Measurements from ENCODE around the gene NKX1-1. TPM values are rescaled to one million over a fixed set of nuclear protein-coding genes. Genes with fewer than 3 reads are reported as not detected.
"Not testable (repeated sequence)": the region's sequence is repeated elsewhere in the genome, so short reads cannot be mapped to it uniquely, and the experiment has no call there.

Gene NKX1-1
- total RNA-seq = not detected

- ATAC-seq = no peak
- H3K27me3 Mint-ChIP-seq (ENCODE audit: low read depth) = peaks cover 57% of the 10 kb centered on the region
- DNase-seq = no peak
- H3K4me1 Mint-ChIP-seq (ENCODE audit: low read depth) = peaks cover 10% of the 10 kb centered on the region
- no peak within 1 kb of the TSS for H3K4me3 Mint-ChIP-seq
- no peaks in the 10 kb centered on the region for H3K9me3 Mint-ChIP-seq
- no peaks in the 10 kb centered on the region for H3K36me3 Mint-ChIP-seq (ENCODE audit: insufficient read depth)
Measured at GRCh38 chr4:1406394-1406980, at the start of gene NKX1-1. Gene NKX1-1 (minus strand): TSS chr4:1406442. CDS start chr4:1406442, 0 bp downstream.

GRCh38 chr4:1453731-1454130 lies 47.5 kb upstream of the NKX1-1 start:
- DNase-seq (no peak), ATAC-seq (no peak)
- Mint-ChIP-seq H3K4me3 (no peak overlapping the region), H3K36me3 (ENCODE audit: insufficient read depth) (no peaks in the 10 kb centered on the region), H3K4me1 (ENCODE audit: low read depth) (no peaks in the 10 kb centered on the region), H3K9me3 (peaks cover 27% of the 10 kb centered on the region), H3K27me3 (ENCODE audit: low read depth) (peaks cover 17% of the 10 kb centered on the region)

- Mint-ChIP-seq H3K9me3 (peaks cover 27% of the 10 kb centered on the region), H3K27me3 (ENCODE audit: low read depth) (peaks cover 14% of the 10 kb centered on the region), H3K36me3 (ENCODE audit: insufficient read depth) (no peaks in the 10 kb centered on the region), H3K4me3 (no peak overlapping the region), H3K4me1 (ENCODE audit: low read depth) (no peaks in the 10 kb centered on the region)
- DNase-seq (no peak), ATAC-seq (no peak)
Measured at GRCh38 chr4:1452431-1453051, 46.3 kb upstream of the NKX1-1 start.

- Mint-ChIP-seq H3K4me1 (ENCODE audit: low read depth) (no peaks in the 10 kb centered on the region), H3K36me3 (ENCODE audit: insufficient read depth) (no peaks in the 10 kb centered on the region)
Measured at GRCh38 chr4:1451752-1452122, 45.5 kb upstream of the NKX1-1 start.

GRCh38 chr4:1451106-1451751 lies 45.0 kb upstream of the NKX1-1 start:
- no peaks in the 10 kb centered on the region for H3K4me1 Mint-ChIP-seq (ENCODE audit: low read depth)
- peaks cover 21% of the 10 kb centered on the region for H3K9me3 Mint-ChIP-seq
- no peak overlapping the region for H3K4me3 Mint-ChIP-seq
- no peaks in the 10 kb centered on the region for H3K36me3 Mint-ChIP-seq (ENCODE audit: insufficient read depth)
- ATAC-seq = no peak
- peaks cover 7% of the 10 kb centered on the region for H3K27me3 Mint-ChIP-seq (ENCODE audit: low read depth)
- DNase-seq = no peak

More at GRCh38 chr4:1451752-1452122, 45.5 kb upstream of the NKX1-1 start:
- no peak overlapping the region for H3K4me3 Mint-ChIP-seq
- peaks cover 21% of the 10 kb centered on the region for H3K9me3 Mint-ChIP-seq
- DNase-seq = no peak
- peaks cover 8% of the 10 kb centered on the region for H3K27me3 Mint-ChIP-seq (ENCODE audit: low read depth)
- ATAC-seq = no peak

DNA sequence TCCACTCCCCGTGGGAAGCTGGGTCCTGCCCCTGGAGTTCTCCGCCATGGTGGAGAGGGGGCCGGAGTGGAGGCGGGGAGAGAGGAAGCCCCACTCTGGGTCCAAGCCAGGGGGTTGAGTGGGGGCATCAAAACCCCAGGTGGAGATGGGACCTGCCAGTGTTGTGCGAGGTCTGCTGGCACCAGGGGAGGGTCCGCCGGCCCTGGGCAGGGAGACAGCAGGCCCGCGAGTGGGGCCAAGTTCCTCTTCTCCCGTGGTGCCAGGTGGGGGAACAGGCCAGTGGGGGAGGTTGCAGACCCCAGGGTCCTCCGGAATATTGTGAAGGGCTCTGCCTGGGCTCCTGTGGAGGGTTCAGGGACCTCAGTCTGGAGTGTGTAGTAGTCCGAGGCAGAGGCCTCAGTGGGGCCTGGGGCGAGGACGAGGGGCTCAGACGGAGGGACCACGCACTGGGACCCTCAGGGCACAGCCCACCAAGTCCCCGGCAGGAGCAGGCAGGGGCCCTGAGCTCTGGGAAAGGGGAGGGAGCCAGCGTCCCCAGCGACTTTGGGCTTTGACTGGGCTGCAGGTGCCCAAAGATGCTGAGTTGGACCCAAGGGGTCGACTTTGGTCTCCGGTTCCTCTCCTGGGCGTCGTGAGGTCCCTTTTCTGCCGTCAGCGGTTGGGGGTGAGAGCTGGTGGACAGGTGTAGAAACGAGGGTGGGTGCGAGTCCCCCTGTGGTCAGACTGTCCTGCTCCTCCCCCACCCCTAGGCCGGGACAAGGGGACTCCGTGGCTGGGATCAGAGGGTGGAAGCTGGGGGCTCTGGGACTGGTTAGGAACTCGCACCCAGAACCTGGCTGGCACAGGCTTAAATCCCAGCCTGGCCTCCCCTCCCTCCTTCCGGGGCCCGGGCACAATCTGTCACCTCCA lies 43.8 kb upstream of the NKX1-1 start:
- no peaks in the 10 kb centered on the region for H3K4me1 Mint-ChIP-seq (ENCODE audit: low read depth)
- no peaks in the 10 kb centered on the region for H3K36me3 Mint-ChIP-seq (ENCODE audit: insufficient read depth)
- no peak for ATAC-seq
- H3K27me3 Mint-ChIP-seq (ENCODE audit: low read depth) = peaks cover 7% of the 10 kb centered on the region
- peaks cover 21% of the 10 kb centered on the region for H3K9me3 Mint-ChIP-seq
- no peak for DNase-seq
- H3K4me3 Mint-ChIP-seq = no peak overlapping the region

DNA sequence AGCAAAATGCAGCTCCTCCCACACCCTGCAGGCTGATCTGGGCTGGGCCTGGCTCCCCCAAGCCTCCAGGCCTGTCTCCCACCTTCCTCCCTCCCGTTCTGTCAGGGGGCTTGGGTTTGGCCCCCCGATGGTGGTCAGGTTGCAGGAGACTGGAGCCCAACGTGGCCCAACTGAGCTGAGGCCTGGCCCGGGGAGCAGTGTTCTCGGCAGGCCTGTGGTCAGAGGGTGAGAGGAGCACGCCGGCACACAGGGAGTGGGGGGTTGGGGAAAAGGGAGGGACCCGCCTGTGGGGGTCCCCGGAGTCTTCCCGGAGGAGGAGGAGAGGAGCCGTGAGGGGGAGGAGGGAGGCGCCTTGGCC lies 43.2 kb upstream of the NKX1-1 start:
- ATAC-seq (no peak), DNase-seq (no peak)
- no peak overlapping the region for H3K4me3 Mint-ChIP-seq

DNA sequence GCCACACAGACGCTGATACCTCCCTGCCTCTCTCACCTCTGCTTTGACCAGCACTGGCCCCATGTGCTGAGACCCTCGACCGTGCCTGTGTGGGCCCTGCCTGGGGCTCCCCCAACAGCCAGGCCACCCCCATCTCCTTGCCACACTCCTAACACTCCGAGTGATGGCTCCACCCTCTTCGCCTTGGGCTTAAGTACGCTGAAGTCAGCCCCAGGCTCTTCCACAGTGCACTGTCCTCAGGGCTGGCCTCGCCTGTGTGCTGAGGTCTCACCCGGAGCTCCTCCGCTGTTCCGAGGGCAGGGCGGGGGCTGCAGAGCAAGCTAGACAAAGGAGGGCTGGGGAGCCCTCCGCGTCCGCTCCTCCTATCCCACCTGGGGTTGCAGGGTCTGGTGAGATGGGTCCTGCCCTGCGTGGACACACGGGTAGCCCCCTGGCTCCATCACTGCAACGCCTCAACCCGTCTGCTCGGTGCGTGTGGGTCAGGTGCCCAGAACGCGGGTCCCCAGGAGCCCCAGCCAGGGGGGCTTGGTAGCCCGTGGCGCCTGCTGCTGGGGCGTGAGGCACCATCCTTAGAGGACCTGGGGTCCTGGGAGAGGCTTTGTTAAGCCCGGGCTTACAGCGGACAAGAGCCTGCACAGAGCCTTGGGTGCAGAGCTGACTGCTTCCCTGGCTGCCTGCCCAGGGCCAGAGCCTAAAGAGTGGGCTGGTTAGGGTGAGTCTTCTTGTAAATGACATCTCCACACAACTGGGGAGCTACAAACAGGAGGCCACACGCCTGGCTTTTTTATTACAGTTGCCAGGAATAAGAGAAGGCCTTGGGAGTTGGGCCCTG lies 42.6 kb upstream of the NKX1-1 start:
- ATAC-seq (no peak), DNase-seq (no peak)
- Mint-ChIP-seq H3K27me3 (ENCODE audit: low read depth) (peaks cover 11% of the 10 kb centered on the region), H3K4me3 (no peak overlapping the region), H3K36me3 (ENCODE audit: insufficient read depth) (no peaks in the 10 kb centered on the region), H3K4me1 (ENCODE audit: low read depth) (no peaks in the 10 kb centered on the region), H3K9me3 (peaks cover 18% of the 10 kb centered on the region)

More for the DNA sequence above, 43.2 kb upstream of the NKX1-1 start:
- H3K27me3 Mint-ChIP-seq (ENCODE audit: low read depth) = peaks cover 11% of the 10 kb centered on the region
- H3K9me3 Mint-ChIP-seq = peaks cover 21% of the 10 kb centered on the region
- H3K36me3 Mint-ChIP-seq (ENCODE audit: insufficient read depth) = no peaks in the 10 kb centered on the region
- no peaks in the 10 kb centered on the region for H3K4me1 Mint-ChIP-seq (ENCODE audit: low read depth)

- Mint-ChIP-seq H3K4me3 (no peak overlapping the region), H3K27me3 (ENCODE audit: low read depth) (peaks cover 11% of the 10 kb centered on the region), H3K4me1 (ENCODE audit: low read depth) (no peaks in the 10 kb centered on the region), H3K36me3 (ENCODE audit: insufficient read depth) (no peaks in the 10 kb centered on the region), H3K9me3 (peaks cover 9% of the 10 kb centered on the region)
- no peak for ATAC-seq
- no peak for DNase-seq
Measured at GRCh38 chr4:1447676-1448588, 41.7 kb upstream of the NKX1-1 start.

GRCh38 chr4:1446502-1447386 lies 40.5 kb upstream of the NKX1-1 start:
- Mint-ChIP-seq H3K4me3 (no peak overlapping the region), H3K9me3 (no peaks in the 10 kb centered on the region), H3K27me3 (ENCODE audit: low read depth) (peaks cover 11% of the 10 kb centered on the region), H3K36me3 (ENCODE audit: insufficient read depth) (no peaks in the 10 kb centered on the region), H3K4me1 (ENCODE audit: low read depth) (no peaks in the 10 kb centered on the region)
- DNase-seq = no peak
- ATAC-seq = no peak

DNA sequence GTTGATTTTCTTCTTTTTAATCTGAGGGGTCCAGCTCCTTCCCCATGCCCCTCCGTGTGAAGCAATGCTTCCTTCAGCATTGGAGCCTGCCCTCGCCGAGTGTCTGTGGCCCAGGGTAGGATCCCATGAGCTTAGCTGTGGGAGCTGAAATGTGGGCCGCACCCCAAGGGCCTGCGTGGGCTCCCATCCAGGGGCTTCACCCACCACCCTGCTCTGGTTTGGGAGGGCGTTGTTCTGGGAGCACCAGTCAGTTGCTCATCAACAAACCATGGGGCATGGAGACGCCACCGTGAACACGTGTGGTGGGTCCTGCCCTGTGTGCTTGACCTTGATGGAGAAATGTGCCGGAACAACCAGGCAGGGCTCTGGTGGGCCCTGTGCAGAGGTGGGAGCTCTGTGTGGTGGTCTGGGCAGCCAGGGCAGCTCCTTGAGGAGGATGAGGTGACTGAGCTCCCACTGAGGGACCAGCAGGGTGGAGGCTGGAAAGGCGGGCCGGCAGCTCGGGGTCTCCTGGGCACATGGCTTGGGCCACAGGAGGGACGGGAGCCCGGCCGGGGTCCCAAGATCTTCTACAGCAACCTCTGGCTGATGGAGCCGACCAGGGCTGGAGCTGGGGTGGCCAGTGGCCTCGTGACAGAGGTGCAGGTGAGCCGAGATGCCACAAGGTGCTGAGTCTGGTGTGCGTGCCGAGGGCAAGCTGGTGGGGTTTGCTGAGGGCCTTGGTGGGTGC lies 39.6 kb upstream of the NKX1-1 start:
- Mint-ChIP-seq H3K4me3 (no peak overlapping the region), H3K4me1 (ENCODE audit: low read depth) (no peaks in the 10 kb centered on the region)

GRCh38 chr4:1443688-1444172 lies 37.5 kb upstream of the NKX1-1 start:
- H3K36me3 Mint-ChIP-seq (ENCODE audit: insufficient read depth); H3K9me3 Mint-ChIP-seq; H3K4me3 Mint-ChIP-seq; H3K27me3 Mint-ChIP-seq (ENCODE audit: low read depth); H3K4me1 Mint-ChIP-seq (ENCODE audit: low read depth); DNase-seq; ATAC-seq: not testable (repeated sequence)

More for the DNA sequence above, 39.6 kb upstream of the NKX1-1 start:
- ATAC-seq (no peak), DNase-seq (no peak)
- Mint-ChIP-seq H3K9me3 (no peaks in the 10 kb centered on the region), H3K36me3 (ENCODE audit: insufficient read depth) (no peaks in the 10 kb centered on the region), H3K27me3 (ENCODE audit: low read depth) (peaks cover 9% of the 10 kb centered on the region)
